Ramos (cell line): ENCODE data around the gene CCDC90B.
"Not testable (repeated sequence)": the region's sequence is repeated elsewhere in the genome, so short reads cannot be mapped to it uniquely, and the experiment has no call there.

ENCODE experiments used
- in situ Hi-C: fragments of 300-500 bp; cut with MboI; formaldehyde crosslinking; loops from one replicate; pipeline ENCODE4 v1.14.3; 2022; ENCODE audit warnings: low sequenced_read_pairs; ENCODE audit not compliant: unreplicated experiment

Gene CCDC90B

GRCh38 chr11:83285771-83286528, at the start of gene CCDC90B:
Gene CCDC90B, minus strand, starts transcription at chr11:83286367. Its CDS starts 395 bp downstream, at chr11:83285972.
- in situ Hi-C loops: loop anchor here (10.0 kb wide), 1 partner anchor 381 kb away; the partner anchor contains the start of genes DDIAS and PRCP

- in situ Hi-C loops: no loop called here
These were observed 49.4 kb upstream of the CCDC90B start for GRCh38 chr11:83335446-83336070.

- in situ Hi-C loops: no loop called here
These were observed 44.1 kb upstream of the CCDC90B start for GRCh38 chr11:83330303-83330702.

- in situ Hi-C loops: no loop called here
These were observed 40.2 kb upstream of the CCDC90B start for GRCh38 chr11:83326326-83326725.

GRCh38 chr11:83319346-83319745, 33.2 kb upstream of the CCDC90B start:
- in situ Hi-C loops: no loop called here

GRCh38 chr11:83318931-83319330, 32.8 kb upstream of the CCDC90B start:
- in situ Hi-C loops: no loop called here

GRCh38 chr11:83317757-83318690, 31.9 kb upstream of the CCDC90B start:
- in situ Hi-C loops: no loop called here

- in situ Hi-C loops: not testable (repeated sequence)
These were observed 30.7 kb upstream of the CCDC90B start for GRCh38 chr11:83316897-83317268.

GRCh38 chr11:83316143-83316896, 30.2 kb upstream of the CCDC90B start:
- in situ Hi-C loops: not testable (repeated sequence)

GRCh38 chr11:83312430-83312829, 26.3 kb upstream of the CCDC90B start:
- in situ Hi-C loops: no loop called here

GRCh38 chr11:83311701-83312100, 25.5 kb upstream of the CCDC90B start:
- in situ Hi-C loops: no loop called here

GRCh38 chr11:83310718-83311117, 24.6 kb upstream of the CCDC90B start:
- in situ Hi-C loops: no loop called here

- in situ Hi-C loops: not testable (repeated sequence)
These were observed 22.4 kb upstream of the CCDC90B start for GRCh38 chr11:83308536-83308935.

- in situ Hi-C loops: no loop called here
These were observed 20.3 kb upstream of the CCDC90B start for GRCh38 chr11:83306200-83307080.

GRCh38 chr11:83303316-83303715, 17.1 kb upstream of the CCDC90B start:
- in situ Hi-C loops: no loop called here

GRCh38 chr11:83302151-83302550, 16.0 kb upstream of the CCDC90B start:
- in situ Hi-C loops: no loop called here

GRCh38 chr11:83299681-83300080, 13.5 kb upstream of the CCDC90B start:
- in situ Hi-C loops: loop anchor here (10.0 kb wide), 1 partner anchor 415 kb away; no protein-coding TSS in a partner anchor

GRCh38 chr11:83294208-83294607, 8.0 kb upstream of the CCDC90B start:
- in situ Hi-C loops: loop anchor here (10.0 kb wide), 1 partner anchor 421 kb away; no protein-coding TSS in a partner anchor

- in situ Hi-C loops: loop anchor here (10.0 kb wide), 1 partner anchor 421 kb away; no protein-coding TSS in a partner anchor
These were observed 7.2 kb upstream of the CCDC90B start for GRCh38 chr11:83293457-83293774.
